GM15510 (cell line): ENCODE results near the gene CYP8B1.

Experiments used
- POLR2A ChIP-seq: IDR thresholded peaks from 3 replicates; pipeline ENCODE4 v1.6.1; 2011; ENCODE audit warnings: borderline replicate concordance; ENCODE audit not compliant: insufficient read length; ENCODE audit errors: extremely low read depth

The CYP8B1 gene

GRCh38 chr3:42846685-42847522, 28.8 kb downstream of the CYP8B1 start:
- no peak for TF ChIP-seq POLR2A

- TF ChIP-seq POLR2A: no peak
These were observed 30.9 kb downstream of the CYP8B1 start for GRCh38 chr3:42844815-42845214.

- no peak for TF ChIP-seq POLR2A
These were observed 31.3 kb downstream of the CYP8B1 start for GRCh38 chr3:42844412-42844713.

- TF ChIP-seq POLR2A: no peak
These were observed 31.8 kb downstream of the CYP8B1 start for GRCh38 chr3:42843713-42844411.

GRCh38 chr3:42841332-42841731, 34.3 kb downstream of the CYP8B1 start:
- no peak for TF ChIP-seq POLR2A

GRCh38 chr3:42839616-42840015, 36.1 kb downstream of the CYP8B1 start:
- TF ChIP-seq POLR2A: no peak

GRCh38 chr3:42838571-42838970, 37.1 kb downstream of the CYP8B1 start:
- no peak for TF ChIP-seq POLR2A

- TF ChIP-seq POLR2A: no peak
These were observed 39.2 kb downstream of the CYP8B1 start for GRCh38 chr3:42836150-42837123.

- no peak for TF ChIP-seq POLR2A
These were observed 44.4 kb downstream of the CYP8B1 start for GRCh38 chr3:42831321-42831713.

GRCh38 chr3:42830437-42831320, 45.0 kb downstream of the CYP8B1 start:
- TF ChIP-seq POLR2A: no peak

GRCh38 chr3:42829628-42830436, 45.8 kb downstream of the CYP8B1 start:
- no peak for TF ChIP-seq POLR2A

GRCh38 chr3:42829083-42829627, 46.5 kb downstream of the CYP8B1 start:
- no peak for TF ChIP-seq POLR2A

- TF ChIP-seq POLR2A: no peak
These were observed 48.0 kb downstream of the CYP8B1 start for GRCh38 chr3:42827654-42828053.
